GM03348 (cell line): ENCODE results near the gene TGDS.
"Not testable (repeated sequence)": the region's sequence is repeated elsewhere in the genome, so short reads cannot be mapped to it uniquely, and the experiment has no call there.

Source experiments
- DNase-seq: peaks from one replicate; pipeline ENCODE4 v3.0.0; 2012; ENCODE audit warnings: low spot score

The TGDS gene

DNA sequence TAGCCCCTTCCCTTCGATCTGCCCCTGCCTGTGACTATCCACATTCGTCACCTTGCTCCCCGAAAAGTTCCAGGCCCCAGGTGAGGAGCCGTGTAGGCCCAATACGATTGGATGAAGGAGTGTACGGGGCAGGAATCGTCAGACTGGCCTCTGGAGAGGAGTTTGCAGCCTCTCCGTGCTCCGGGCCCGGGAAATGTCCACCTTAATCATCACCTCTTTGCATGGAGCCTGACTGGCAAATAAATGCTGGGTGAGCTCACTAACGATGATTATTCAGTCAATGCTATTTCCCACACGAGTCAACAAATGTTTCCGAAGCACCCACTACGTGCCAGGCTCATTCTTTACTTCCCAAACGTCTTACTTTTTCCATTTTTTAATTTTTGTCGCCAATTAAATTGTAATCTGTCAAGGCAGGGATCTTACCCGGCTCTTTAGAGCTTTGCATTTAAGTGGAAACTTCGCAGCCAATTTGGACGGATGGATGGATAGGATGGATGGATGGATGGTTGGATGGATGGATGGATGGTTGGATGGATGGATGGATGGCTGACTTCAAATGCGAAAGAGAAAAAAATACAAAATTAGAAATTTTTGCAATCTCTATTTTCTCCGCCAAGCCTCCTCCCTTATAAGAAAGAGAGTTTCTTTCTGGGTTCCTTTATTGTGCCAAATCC is 45.8 kb downstream of the TGDS start:
- no peak for DNase-seq

DNA sequence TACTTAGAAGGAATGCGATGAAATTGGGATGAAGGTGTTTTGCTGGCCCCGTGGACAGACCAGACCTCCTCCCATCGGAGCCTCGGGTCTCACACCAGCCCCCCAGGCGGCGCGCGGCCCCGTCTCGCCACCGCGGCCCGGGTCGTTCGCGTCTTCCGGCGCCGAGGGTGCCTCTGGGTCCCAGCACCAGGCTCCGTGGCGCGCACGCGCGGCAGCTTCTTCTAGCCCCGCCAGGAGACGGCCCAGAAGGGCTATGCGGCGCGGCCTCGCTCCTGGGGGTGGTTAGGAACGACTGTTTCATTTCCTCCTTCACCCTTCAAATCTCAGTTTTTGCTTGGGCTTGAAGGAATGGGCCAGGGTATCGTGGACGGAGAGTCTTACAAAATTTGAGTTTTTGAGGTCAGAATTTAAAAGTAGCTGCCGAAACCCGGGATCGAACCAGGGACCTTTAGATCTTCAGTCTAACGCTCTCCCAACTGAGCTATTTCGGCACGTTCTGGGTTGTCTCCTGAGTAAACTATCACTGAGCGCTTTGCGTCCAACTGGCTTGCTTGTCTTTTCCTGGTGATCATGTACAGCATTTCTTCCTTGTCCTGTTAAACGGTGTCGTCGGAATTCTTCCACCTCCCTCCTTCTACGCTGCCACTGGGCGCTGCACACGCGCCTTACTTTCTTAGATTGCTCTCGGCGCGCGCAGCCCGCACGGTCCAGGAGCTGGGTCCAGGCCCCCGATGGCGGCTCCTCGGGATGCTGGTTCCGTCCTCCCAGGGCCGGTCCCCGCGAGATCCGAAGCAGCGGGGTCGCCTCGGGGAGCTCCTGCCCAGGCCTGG is 46.5 kb downstream of the TGDS start:
- peak; percentile 96 for DNase-seq

DNA sequence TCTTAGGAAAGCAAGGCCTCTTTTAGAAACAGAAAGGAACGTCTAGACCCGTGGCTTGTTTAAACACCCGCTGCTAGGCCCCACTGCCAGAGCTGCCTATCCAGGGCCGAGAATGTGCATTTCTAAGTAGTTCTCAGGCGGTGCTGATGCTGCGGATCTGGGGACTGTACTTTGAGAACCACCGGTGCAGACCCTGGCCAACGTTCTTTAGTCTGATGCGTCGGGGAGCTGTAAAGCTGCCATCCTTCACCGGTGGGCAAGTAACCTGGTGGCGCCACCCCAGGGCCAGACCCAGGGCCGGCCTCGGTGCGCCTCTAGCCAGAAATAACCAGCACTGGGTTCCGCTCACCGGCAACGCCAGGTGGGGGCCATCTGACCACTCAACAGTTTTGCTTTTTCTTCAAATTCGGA is 47.1 kb downstream of the TGDS start:
- DNase-seq, result no peak

DNA sequence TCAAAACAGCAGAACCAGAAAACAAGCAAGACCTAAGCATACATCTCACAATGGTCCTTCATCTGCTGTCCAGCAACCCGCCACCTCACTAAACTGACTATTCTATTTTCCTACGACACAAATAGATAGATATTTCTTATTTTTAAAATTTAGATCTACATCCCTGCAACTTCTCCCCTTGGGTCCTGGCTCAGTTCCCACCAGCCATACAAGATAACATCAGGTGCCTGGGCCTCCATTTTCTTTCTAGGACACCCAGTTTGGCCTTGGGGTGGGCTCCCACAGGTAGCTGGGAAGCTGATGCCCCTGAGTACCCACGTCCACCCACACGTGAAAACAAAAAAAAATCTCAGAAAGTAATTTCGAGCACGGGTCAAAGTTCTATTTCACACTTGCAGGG is 47.6 kb downstream of the TGDS start:
- no peak for DNase-seq

DNA sequence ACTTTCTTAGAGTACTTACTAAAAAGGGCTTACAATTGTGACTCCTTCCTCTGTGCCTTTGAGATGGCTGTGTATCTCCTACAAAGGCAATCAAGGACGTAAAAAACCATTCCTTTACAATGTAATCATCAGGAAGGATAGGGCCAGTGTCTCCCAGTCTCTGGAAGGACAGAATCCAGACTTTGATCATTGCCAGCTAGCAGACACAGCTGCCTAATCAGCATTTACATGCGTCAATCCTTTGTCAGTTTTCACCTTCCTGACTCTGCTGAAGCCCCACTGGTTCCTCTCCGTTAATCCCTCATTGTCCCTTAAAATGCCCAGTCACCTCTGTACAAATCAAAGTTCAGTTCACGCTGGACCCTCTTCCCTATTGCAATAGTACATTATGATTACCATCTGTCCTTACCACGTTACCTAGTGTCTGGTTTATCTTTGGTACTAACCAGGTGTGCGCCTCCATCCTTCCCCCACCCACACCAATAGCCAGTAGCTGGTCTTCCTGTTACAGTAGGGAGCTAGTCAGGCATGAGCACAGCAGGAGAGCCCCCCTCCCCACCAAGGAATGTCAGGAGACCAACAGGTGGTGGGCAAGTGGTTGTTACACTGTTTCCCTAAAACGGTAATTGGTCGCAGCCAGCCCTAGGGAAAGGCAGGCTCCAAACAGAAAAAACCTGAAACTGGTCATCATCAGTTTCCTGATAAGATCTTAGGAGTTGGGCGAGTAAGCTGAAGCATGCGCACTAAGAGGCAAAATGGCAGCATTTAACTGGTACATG is 49.7 kb downstream of the TGDS start:
- DNase-seq, result no peak

DNA sequence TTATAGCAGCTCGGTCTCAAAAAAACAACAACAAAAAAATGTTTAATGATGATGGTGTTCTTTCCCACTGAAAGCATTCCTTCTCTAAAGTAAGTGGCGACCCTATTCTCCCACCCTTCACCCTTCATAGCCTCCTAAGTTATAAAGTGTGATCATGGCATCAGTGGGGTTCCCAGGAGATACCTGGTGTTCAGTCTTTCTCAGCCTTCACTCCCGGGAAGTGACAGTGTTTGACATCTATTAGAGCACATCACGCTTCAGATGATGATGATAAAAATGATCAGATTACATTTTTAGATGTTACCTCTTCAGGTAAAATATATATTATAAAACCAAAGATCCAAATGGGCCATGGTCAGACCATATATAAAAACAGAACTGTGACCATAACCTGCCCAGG is 51.0 kb downstream of the TGDS start:
- DNase-seq, result no peak

DNA sequence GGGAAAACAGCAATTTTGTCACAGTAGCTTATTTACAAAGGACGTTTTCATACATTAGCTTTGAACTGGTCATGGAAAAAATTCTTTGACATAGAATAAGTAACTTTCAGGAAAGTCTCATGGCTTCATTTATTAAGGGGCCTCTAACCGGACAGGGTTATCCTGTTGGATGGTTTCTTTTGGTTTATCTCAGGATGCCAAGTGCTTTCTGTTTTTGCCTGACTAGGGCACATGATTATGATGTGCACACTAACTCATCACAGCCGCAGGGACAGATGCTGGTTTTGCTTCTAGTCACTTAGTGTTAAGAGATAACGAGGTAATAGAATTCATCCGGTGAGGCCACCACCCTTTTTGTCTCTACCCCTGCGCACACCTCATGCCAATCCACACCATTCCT is 53.0 kb downstream of the TGDS start:
- no peak for DNase-seq

DNA sequence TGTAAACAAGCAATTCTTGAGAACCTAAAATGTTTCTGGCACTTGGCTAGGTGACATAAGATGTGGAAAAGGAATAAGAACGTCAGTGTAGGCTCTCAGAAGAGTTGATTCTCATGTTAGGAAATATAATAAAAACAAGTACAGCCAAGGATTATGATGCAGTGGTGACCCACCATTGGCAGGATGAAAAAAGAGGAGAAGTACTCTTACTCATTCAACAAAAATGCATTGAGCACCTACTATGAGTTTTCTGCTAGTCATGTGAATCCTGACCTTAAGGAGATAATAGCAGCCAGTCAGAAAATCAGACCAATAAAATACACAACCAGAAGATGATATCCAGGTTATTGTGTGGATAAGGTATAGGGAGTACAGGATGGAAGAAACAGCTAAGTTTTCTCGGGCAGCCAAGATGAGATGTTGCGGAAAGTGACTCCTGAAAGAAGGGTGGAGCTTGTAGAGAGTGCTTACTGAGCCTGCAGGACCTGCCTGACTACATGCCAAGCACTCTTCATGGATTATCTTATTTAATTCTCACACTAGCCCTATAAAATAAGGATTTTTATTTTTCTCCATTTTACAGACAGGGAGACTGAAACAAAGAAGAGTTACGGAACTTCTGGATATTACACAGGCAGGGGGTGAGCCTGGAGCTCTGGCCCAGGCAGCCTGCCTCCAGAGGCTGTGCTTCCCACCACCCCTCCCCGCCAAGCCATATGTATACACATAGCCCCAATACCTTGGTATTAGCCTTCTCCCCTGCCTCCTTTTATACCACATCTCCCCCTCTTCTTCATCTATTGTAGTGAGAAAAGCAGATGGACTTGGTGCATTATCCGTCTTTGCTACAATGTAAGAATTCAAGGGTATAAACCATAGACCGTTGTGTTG is 58.0 kb downstream of the TGDS start:
- DNase-seq, result no peak

DNA sequence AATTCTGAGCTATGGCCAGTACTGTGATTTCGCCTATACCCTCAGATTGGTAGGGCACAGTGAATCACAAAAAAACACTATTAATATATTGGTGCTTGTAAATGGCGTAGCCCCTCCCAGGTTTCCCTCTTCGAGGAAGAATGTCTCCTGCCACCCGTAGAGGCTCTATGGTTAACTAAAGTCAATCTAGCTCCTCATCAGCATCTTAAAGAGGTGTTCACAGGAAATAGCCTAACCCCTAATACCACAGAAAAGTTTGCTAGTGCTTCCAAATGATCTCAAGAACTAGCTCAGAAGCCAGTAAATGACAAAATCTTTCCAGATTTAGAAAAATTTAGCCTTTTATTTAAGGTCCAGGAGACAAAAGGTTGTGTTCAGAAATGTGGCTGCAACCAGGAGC is 60.2 kb downstream of the TGDS start:
- no peak for DNase-seq

DNA sequence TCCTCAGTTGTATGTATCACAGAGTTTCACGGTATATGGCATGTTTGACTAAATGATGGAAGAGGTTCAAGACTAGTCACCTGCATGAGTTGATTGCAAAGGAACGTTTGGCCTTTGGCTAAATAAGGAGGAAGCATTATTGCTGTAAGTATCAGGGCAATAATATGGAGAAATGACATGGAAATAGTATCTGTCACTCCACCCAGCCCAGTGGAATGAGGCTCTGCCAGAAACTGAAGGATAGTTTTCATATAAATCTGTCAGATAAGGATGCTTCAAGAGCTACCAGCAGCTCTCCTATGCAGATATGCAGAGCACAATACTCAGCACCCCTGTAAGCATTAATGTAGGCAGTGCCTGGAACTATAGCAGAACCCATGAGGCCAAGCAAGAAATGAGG is 60.7 kb downstream of the TGDS start:
- no peak for DNase-seq

DNA sequence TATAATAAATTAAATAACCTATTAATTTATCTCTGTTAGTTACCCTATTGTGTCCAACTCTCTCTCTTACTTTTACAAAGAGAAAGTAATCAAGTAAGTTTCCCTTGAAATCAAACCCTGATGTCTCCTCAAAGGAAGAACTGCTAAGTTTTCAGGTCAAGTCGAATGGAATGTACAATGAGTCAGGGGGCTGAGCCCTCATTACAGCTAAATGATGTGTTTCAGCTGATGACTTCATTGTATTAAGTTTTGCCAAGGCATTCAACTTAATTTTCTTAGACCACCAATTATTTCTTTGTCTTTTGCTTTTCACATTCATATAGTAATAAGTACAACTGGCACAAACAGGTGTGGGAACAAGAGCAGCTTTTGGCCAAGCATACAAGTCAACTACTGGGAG is 61.8 kb downstream of the TGDS start:
- no peak for DNase-seq

DNA sequence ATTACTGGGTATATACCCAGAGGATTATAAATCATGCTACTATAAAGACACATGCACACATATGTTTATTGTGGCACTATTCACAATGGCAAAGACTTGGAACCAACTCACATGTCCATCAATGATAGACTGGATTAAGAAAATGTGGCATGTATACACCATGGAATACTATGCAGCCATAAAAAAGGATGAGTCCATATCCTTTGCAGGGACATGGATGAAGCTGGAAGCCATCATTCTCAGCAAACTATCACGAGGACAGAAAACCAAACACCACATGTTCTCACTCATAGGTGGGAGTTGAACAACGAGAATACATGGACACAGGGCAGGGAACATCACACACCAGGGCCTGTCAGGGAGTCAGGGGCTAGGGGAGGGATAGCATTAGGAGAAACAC is 63.7 kb downstream of the TGDS start:
- DNase-seq, result not testable (repeated sequence)

DNA sequence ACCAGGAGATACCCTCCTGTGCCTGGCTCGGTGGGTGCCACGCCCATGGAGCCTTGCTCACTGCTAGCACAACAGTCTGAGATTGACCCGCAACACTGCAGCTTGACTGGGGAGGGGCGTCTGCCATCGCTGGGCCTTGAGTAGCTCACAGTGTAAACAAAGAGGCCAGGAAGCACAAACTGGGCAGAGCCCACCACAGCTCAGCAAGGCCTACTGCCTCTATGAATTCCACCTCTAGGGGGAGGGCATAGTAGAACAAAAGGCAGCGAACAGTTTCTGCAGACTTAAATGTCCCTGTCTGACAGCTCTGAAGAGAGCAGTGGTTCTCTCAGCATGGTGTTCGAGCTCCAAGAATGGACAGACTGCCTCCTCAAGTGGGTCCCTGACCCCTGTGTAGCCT is 69.0 kb downstream of the TGDS start:
- not testable (repeated sequence) for DNase-seq

DNA sequence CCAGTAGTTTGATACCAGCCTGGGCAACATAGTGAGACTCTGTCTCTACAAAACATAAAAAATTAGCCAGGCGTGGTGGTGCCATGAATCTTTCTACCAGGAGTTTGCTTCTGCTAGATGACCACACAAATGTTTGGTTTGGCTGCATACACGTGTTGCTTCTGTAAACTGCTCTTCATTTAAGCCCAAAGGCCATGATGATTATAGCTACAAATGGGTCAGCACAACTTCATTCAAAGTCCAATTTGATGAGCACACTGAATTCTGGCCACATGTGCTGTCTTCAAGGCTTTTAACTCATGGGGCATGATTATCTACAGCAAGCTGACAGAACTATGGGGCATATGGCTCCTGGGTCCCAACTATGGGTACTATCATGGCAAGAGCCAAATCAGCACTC is 70.2 kb downstream of the TGDS start:
- DNase-seq, result no peak

DNA sequence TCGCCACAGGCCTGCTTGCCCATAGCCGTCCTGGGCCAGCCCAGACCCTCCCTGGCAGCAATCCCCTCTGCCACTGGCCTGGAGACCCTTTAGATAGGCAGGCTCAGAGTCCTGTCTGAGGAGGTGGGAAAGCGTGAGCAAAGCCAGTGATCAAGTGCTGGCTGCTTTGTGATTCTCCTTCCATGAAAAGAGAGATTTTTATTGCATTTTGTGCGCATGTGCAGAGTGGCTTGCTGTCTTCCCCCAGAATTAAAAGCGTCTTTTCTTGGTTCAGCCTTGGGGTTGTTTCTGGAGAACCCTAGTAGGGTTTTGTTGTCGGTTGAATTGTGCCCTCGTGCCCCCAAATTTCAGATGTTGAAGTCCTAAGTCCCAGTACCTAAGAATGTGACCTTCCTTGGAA is 71.5 kb downstream of the TGDS start:
- no peak for DNase-seq
